Regular cardiac myocyte (primary cell): Measurements from ENCODE around the gene JAK1. TPM values are rescaled to one million over a fixed set of nuclear protein-coding genes. Genes with fewer than 3 reads are reported as not detected.

Experiments used
- total RNA-seq: library from RNA; depleted of rRNA; stranded (reverse); fragments of >200 nt; gene quantifications from 2 replicates; pipeline ENCODE4 v1.2.3, GENCODE V29; 2014

Gene JAK1
- total RNA-seq, result 141 and 181 TPM in 2 replicates

DNA sequence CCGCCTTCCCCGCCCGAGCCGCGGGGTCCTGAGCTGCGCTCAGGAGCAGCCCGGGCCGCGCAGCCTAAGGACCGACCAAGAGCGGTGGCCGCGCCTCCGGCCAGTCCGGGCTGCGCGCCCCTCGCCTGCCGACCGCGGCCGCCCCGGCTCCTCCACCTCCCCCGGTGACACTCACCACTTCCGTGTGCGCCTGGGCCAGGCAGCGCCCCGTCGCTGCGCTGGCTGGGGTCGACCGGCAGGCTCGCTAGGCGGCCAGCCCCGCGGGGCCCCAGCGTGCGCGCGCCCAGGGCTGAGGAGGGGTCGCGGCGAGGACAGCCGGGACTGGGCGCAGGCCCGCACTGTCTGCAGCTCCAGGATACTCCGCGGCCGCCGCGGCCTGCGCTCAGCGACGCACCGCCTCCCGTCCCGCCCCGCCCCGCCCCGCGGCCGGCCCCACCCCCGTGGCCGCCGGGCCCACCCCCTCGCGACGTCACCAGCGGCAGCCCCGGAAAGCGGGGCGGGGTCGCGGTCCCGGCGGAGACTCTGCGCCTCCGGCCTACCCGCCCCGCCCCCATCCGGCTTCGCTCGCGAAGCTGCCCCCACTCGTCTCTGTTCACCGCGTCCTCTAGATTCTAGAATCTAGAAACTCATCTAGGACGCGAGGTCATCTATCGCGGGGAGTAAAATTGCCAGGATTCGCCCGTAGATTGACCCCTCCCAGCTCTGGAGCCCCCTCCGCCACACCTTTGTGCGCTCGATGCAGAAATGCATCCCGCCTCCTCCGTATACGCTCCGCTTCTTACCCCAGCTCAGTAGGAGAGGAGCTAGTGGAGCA lies at the start of gene JAK1:
Gene JAK1, minus strand, starts transcription at position 392 of the 814 bp plus-strand sequence. CDS start 80,285 bp downstream, outside the sequence.

Other genes starting within 250 kb of the JAK1 start
- 3.9 and 4.0 TPM in 2 replicates for gene RAVER2, start 221.5 kb downstream of the JAK1 start, total RNA-seq
- 98.2 and 116 TPM in 2 replicates for gene AK4, start 181.7 kb upstream of the JAK1 start, total RNA-seq